OCI-LY1 (cell line): ENCODE measurements around the gene DSE.

Experiments
- H2AFZ ChIP-seq: fragments of 200-600 bp; sonication (generic), shearing (Covaris generic); 2 replicates; pipeline ENCODE4 v1.6.0; 2014; ENCODE audit warnings: antibody characterized with exemption, mild to moderate bottlenecking, low read length
- H3F3A ChIP-seq: fragments of 200-600 bp; sonication (generic), shearing (Covaris generic); 2 replicates; pipeline ENCODE4 v1.6.0; 2014; ENCODE audit warnings: mild to moderate bottlenecking, antibody characterized with exemption, low read length, moderate library complexity; ENCODE audit not compliant: insufficient read depth
- H3K27ac ChIP-seq: fragments of 200-600 bp; sonication (generic); 2 replicates; pipeline ENCODE4 v1.5.1; 2014; ENCODE audit warnings: low read length, mixed run types, mild to moderate bottlenecking, low read depth; ENCODE audit not compliant: poor library complexity, severe bottlenecking
- H3K27me3 ChIP-seq: fragments of 200-600 bp; sonication (generic); 2 replicates; pipeline ENCODE4 v1.6.0; 2014; ENCODE audit warnings: antibody characterized with exemption, mild to moderate bottlenecking, low read length, moderate library complexity; ENCODE audit not compliant: insufficient read depth
- H3K36me3 ChIP-seq: fragments of 200-600 bp; sonication (generic); 2 replicates; pipeline ENCODE4 v1.6.1; 2014; ENCODE audit warnings: mild to moderate bottlenecking, antibody characterized with exemption, low read length, moderate library complexity, mixed read lengths; ENCODE audit not compliant: insufficient read depth
- H3K4me1 ChIP-seq: fragments of 200-600 bp; sonication (generic); 2 replicates; pipeline ENCODE4 v1.5.1; 2014; ENCODE audit warnings: mild to moderate bottlenecking, low read length, moderate library complexity; ENCODE audit not compliant: insufficient read depth, severe bottlenecking
- H3K4me2 ChIP-seq: fragments of 200-600 bp; sonication (generic), shearing (Covaris generic); 2 replicates; pipeline ENCODE4 v1.6.1; 2014; ENCODE audit warnings: low read length
- H3K4me3 ChIP-seq: fragments of 200-600 bp; sonication (generic); 2 replicates; pipeline ENCODE4 v1.5.1; 2014; ENCODE audit warnings: low read length, low read depth, mild to moderate bottlenecking, mixed read lengths; ENCODE audit not compliant: poor library complexity, severe bottlenecking
- H3K79me2 ChIP-seq: fragments of 200-600 bp; shearing (Covaris generic); 2 replicates; pipeline ENCODE4 v1.6.1; 2016; ENCODE audit warnings: mixed run types, low read length, mixed read lengths; ENCODE audit not compliant: insufficient read depth
- H3K9ac ChIP-seq: fragments of 200-600 bp; sonication (generic), shearing (Covaris generic); 2 replicates; pipeline ENCODE4 v1.6.1; 2014; ENCODE audit warnings: mild to moderate bottlenecking, low read length, mixed read lengths
- H3K9me2 ChIP-seq: fragments of 200-600 bp; sonication (generic), shearing (Covaris generic); 2 replicates; pipeline ENCODE4 v1.6.1; 2014; ENCODE audit warnings: low read depth, mild to moderate bottlenecking, low read length, mixed read lengths
- H3K9me3 ChIP-seq: fragments of 200-600 bp; shearing (Covaris generic); 2 replicates; pipeline ENCODE4 v1.6.1; 2014; ENCODE audit warnings: low read length, mixed read lengths
- H4K20me1 ChIP-seq: fragments of 200-600 bp; sonication (generic), shearing (Covaris generic); 2 replicates; pipeline ENCODE4 v1.6.0; 2016; ENCODE audit warnings: mild to moderate bottlenecking, low read length; ENCODE audit not compliant: insufficient read depth
- CTCF ChIP-seq: fragments of 200-600 bp; sonication (generic), shearing (Covaris generic); IDR thresholded peaks from 2 replicates; pipeline ENCODE4 v1.5.1; 2017; ENCODE audit warnings: mild to moderate bottlenecking, antibody characterized with exemption, low read length, moderate library complexity, mixed read lengths
- EZH2 ChIP-seq: fragments of 200-600 bp; sonication (generic), shearing (Covaris generic); IDR thresholded peaks from 2 replicates; pipeline ENCODE4 v1.8.0; 2017; ENCODE audit warnings: borderline replicate concordance, mixed run types, mild to moderate bottlenecking, antibody characterized with exemption, low read length, moderate library complexity, mixed read lengths

DSE gene

GRCh38 chr6:116438590-116439448, 68.1 kb downstream of the DSE start:
- no peak for TF ChIP-seq CTCF
- TF ChIP-seq EZH2 = no peak
- no peak overlapping the region for H3K9ac ChIP-seq
- no peak overlapping the region for H3K4me2 ChIP-seq
- no peaks in the 10 kb centered on the region for H3K4me1 ChIP-seq
- no peak overlapping the region for H3K4me3 ChIP-seq
- no peaks in the 10 kb centered on the region for H3K9me2 ChIP-seq
- H3K36me3 ChIP-seq = no peaks in the 10 kb centered on the region
- H4K20me1 ChIP-seq = no peaks in the 10 kb centered on the region
- no peaks in the 10 kb centered on the region for H3F3A ChIP-seq
- H3K27me3 ChIP-seq = no peaks in the 10 kb centered on the region
- no peak overlapping the region for H3K27ac ChIP-seq
- H2AFZ ChIP-seq = no peak overlapping the region
- no peaks in the 10 kb centered on the region for H3K79me2 ChIP-seq
- H3K9me3 ChIP-seq = no peaks in the 10 kb centered on the region

- Histone ChIP-seq H3K4me1 (no peaks in the 10 kb centered on the region), H3K27ac (no peak overlapping the region)
These were observed 68.8 kb downstream of the DSE start for GRCh38 chr6:116439522-116440051.

GRCh38 chr6:116443105-116443504, 72.4 kb downstream of the DSE start:
- Histone ChIP-seq H3K36me3 (no peaks in the 10 kb centered on the region), H2AFZ (no peak overlapping the region), H3F3A (no peaks in the 10 kb centered on the region), H3K9ac (no peak overlapping the region), H3K9me3 (no peaks in the 10 kb centered on the region), H3K4me3 (no peak overlapping the region), H3K27ac (no peak overlapping the region), H4K20me1 (no peaks in the 10 kb centered on the region), H3K27me3 (no peaks in the 10 kb centered on the region), H3K9me2 (no peaks in the 10 kb centered on the region), H3K4me2 (no peak overlapping the region), H3K79me2 (no peaks in the 10 kb centered on the region), H3K4me1 (no peaks in the 10 kb centered on the region)
- TF ChIP-seq CTCF (no peak), EZH2 (no peak)

More at GRCh38 chr6:116439522-116440051, 68.8 kb downstream of the DSE start:
- no peak overlapping the region for H3K4me2 ChIP-seq
- H3F3A ChIP-seq = no peaks in the 10 kb centered on the region
- H3K79me2 ChIP-seq = no peaks in the 10 kb centered on the region
- H3K9me3 ChIP-seq = no peaks in the 10 kb centered on the region
- H3K4me3 ChIP-seq = no peak overlapping the region
- H2AFZ ChIP-seq = no peak overlapping the region
- no peaks in the 10 kb centered on the region for H4K20me1 ChIP-seq
- H3K27me3 ChIP-seq = no peaks in the 10 kb centered on the region
- no peak overlapping the region for H3K9ac ChIP-seq
- TF ChIP-seq EZH2 (no peak), CTCF (no peak)
- no peaks in the 10 kb centered on the region for H3K9me2 ChIP-seq
- no peaks in the 10 kb centered on the region for H3K36me3 ChIP-seq
